Activated CD4-positive, CD25-positive, alpha-beta regulatory T cell treated with anti-CD3 and anti-CD28 coated beads, Interleukin-2, amount 50 U/mL, for 16 hours (primary cell): ENCODE results near the gene DEPDC1B.
"Not testable (repeated sequence)": the region's sequence is repeated elsewhere in the genome, so short reads cannot be mapped to it uniquely, and the experiment has no call there.

ENCODE experiments used
- DNase-seq: peaks from one replicate; pipeline ENCODE4 v3.0.0-alpha.2; 2020; ENCODE audit warnings: low read depth, low spot score

Gene DEPDC1B, protein sequence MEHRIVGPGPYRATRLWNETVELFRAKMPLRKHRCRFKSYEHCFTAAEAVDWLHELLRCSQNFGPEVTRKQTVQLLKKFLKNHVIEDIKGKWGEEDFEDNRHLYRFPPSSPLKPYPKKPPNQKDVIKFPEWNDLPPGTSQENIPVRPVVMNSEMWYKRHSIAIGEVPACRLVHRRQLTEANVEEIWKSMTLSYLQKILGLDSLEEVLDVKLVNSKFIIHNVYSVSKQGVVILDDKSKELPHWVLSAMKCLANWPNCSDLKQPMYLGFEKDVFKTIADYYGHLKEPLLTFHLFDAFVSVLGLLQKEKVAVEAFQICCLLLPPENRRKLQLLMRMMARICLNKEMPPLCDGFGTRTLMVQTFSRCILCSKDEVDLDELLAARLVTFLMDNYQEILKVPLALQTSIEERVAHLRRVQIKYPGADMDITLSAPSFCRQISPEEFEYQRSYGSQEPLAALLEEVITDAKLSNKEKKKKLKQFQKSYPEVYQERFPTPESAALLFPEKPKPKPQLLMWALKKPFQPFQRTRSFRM

DNA sequence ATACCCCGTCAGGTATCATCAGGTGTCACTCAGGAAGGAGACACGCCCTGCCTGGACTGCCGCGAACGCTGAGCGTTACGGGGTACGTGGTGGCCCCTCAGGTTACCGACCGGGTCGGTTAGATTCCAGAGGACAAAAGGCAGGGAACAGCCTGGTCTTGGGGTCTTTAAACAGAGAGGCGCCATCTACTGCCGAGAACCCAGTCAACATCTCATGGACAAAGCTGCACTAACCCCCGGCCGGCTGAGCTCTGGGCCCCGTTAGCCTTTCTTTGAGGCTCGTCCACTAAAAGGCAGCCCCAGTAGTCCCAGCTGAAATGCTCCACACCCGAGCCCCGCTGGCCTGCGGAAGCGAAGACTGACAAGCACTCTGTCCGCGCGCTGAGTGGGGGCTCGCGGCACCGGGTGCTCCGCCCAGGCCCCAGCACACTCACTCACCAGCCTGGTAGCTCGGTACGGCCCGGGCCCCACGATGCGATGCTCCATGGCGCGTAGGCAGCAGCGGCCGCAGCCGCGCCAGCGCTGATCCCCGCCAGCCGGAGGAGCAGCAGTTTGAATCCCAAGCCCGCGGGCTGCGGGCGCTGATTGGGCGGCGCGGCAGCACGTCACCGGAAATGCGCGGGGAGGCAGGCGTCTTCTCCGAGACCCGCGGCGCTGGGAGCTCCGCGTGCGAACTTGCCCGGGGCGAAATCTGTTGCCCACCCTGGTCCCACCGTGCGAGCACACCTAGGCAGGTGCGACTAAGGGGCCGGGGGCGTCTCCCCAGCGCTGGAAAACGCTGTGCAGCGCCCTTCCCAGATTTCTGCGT is at the start of gene DEPDC1B:
TSS of gene DEPDC1B (minus strand) at position 558 of the 807 bp plus-strand sequence. CDS start at position 485, 73 bp downstream.
- peak; percentile 74 for DNase-seq

DNA sequence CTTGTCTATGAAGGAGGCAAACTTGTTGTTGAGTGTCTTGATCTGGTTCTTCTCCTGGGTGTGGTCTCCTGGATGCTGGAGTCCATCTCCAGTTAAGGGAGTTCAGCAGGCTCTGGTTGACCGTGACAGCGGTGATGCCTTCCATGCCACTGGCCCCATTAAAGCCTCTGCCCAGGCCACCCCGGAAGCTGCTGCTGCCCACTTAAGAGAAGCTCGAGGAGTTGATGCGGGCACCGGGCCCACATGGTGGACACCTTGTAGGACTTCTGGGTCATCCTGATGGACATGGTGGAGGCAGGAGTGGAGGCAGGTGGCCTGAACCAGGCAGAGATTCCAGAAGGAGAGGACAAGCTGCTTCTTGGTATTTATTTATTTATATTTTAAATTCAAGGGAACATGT is 44.7 kb upstream of the DEPDC1B start:
- no peak for DNase-seq

DNA sequence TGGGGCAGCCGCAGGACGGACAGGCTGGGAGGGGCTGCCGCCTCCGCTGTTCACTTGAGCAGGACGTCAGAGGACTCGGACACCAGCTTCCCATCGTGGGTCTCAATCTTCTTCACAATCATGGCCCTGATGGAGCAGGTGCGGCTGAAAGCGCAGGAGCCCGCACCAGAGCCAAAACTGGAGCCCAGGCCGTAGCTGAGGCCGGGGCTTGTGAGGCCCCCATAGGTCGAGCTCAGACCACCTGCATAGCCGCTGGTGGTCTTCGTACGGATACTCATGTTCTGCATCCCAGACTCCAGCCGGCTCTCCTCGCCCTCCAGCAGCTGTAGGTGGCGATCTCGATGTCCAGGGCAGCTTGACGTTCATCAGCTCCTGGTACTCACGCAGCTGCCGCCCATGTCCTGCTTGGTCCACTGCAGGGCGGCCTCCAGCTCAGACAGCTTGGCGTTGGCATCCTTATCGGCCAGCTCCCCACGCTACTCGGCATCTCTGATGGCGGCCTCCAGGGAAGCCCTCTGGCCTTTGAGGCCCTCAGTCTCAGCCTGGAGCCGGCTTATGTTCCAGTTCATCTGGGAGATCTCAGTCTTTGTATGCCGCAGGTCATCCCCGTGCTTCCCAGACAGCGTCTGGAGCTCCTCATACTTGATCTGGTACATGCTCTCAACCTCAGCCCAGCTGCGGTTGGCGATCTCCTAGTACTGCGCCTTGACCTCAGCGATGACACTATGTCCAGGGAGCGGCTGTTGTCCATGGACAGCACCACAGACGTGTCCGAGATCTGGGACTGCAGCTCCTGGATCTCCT is 43.7 kb upstream of the DEPDC1B start:
- no peak for DNase-seq

DNA sequence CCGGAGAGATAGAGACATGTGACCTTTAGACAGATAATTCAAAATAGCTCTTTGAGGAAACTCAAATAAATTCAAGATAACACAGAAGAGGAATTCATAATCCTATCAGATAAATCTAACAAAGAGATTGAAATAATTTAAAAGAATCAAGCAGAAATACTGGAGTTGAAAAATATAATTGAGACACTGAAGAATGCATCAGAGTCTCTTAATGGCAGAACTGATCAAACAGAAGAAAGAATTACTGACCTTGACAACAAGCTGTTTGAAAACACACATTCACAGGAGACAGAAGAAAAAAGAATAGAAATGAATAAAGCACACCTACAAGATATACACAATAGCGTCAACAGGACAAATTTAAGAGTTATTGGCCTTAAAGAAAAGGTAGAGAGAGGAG is 40.4 kb upstream of the DEPDC1B start:
- DNase-seq = no peak

DNA sequence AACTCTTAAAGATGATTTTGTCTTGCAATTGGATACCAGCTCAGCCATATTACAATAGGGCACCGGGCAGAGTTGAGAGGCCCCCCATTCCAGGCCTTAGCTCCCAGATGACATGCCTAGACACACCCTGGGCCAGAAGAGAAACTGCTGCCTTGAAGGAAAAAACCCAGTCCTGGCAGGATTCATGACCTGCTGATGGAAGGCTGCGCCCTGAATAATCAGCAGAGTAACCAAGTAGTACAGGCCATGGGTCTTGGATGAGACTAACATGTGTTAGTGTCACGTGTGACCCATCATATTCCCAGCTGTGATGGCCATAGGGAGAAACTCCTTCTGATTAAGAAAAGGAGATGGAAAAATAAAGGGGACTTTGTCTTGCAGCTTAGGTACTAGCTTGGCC is 39.0 kb upstream of the DEPDC1B start:
- DNase-seq = no peak

DNA sequence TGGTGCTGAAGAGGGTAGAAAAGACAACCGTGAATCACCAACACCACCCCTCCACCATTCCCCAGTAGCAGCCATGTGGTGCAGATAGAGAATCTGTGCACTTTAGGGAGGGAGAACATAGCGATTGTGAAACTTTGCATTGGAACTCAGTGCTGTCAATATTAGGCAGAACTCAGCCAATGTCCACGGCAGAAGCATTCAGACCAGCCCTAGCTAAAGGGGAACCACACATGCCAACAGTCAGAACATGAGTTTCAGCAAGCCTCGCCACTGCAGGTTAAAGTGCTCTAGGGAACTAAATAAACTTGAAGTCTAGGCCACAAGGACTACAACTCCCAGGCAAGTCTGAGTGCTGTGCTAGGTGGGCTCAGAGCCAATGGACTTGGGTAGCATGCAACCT is 38.5 kb upstream of the DEPDC1B start:
- no peak for DNase-seq

DNA sequence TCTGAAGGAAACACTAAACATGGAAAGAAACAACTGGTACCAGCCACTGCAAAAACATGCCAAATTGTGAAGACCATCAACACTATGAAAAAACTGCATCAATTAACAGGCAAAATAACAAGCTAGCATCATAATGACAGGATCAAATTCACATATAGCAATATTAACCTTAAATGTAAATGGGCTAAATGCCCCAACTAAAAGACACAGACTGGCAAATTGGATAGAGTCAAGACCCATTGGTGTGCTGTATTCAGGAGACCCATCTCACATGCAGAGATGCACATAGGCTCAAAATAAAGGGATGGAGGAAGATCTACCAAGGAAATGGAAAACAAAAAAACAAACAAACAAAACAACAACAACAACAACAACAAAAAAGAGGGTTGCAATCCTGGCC is 30.9 kb upstream of the DEPDC1B start:
- DNase-seq = not testable (repeated sequence)

DNA sequence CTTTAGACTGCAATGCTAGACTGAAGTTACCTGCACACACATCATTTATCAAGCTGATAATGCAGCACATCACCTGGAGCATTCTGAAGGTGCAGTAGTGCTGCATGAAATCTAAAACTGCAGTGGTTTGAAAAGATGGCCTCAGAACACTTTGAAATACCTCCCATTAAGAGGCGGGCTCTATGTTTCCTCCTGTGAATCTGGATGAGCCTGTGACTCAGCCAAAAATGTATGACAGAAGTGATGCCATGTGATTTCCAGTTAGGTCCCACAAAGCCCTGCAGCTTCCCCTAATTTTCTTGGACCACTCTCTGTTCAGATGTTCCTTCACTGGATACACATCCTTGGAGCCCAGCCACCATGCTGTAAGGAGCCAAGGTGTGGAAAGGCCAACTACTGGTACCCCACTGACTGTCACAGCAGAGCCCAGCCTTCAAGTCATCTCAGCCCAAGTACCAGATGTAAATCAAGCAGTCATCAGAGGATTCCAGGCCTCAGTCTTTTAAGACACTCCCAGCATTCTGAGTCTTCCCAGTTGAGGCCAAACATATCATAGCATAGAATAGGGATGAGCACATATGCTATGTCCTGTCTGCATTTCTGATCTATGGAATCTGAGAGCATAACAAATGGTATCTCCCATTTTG is 27.2 kb upstream of the DEPDC1B start:
- DNase-seq = no peak

DNA sequence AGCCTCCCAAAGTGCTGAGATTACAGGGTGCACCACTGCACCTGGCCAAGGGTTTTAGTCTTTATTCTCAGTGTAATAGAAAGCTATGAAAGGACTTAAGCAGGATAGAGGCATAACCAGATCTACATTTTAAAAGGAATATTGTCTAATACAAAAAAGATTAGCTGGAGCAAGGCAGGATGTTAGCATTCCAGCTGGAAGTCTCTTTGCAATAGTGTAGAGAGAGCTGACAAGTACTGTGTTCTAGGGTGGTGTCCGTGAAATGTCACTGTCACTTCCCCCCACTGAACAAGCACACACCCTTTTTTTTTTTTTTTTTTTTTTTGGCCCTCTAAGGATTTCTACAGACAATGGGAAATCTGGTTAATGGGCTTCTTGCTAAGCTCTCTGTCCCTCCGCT is 24.2 kb upstream of the DEPDC1B start:
- no peak for DNase-seq

DNA sequence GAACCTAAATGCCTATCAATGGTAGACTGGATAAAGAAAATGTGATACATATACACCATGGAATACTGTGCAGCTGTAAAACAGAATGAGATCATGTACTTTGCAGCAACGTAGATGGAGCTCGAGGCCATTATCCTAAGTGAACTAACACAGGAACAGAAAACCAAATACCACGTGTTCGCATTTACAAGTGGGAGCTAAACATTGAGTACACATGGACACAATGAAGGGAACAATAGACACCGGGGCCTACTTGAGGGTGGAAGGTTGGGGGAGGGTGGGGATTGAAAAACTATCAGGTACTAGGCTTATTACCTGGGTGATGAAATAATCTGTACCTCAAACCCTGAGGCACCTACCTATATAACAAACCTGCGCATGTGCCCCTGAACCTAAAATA is 22.4 kb upstream of the DEPDC1B start:
- DNase-seq = no peak

DNA sequence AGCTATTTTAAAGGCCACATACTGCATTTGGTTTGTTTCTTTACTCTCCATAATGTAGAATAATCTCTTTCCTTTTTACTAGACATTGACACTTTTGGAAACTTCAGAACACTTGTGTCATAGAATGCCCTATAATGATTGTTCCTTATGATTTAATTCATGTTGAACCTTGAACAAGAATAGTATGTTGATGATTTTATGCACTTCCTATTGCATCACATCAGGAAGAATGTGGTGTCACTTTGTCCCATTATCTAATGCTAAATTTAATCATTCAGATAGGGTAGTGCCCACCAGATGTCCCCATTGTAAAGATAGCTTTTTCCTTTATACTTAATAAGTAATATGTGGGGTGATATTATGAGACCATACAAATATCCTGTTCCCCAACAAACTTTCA is 19.4 kb upstream of the DEPDC1B start:
- DNase-seq = no peak

DNA sequence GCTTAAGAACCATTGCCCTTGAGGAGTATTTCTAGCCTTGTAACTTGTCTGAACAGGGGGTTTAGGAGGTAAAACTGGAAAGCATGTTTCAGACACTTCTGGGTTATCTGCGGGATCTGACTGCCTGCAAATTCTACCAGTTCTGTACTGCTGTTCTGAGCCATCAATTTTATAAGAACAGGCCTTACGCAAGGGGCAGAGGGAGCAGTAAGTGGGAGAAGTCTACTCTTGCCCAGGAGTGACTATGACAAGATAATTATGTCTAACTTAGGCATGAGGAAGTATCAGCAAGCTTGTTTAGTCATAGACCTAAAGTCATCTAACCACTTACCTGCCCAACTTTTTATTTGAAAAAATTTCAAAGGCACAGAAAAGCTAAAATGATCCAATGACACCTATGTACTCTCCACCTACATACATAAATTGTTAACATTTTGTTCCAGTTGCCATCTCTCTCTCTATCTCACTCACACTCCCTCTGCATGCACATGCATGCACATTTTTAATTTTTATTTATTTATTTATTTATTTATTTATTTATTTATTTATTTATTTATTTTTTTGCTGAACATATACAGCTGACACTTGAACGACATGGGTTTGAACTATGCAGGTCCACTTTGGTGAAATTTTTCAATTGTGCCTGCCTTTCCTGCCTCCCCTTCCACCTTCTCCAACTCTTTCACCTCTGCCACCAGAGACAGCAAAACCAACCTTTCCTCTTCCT is 18.4 kb upstream of the DEPDC1B start:
- no peak for DNase-seq

DNA sequence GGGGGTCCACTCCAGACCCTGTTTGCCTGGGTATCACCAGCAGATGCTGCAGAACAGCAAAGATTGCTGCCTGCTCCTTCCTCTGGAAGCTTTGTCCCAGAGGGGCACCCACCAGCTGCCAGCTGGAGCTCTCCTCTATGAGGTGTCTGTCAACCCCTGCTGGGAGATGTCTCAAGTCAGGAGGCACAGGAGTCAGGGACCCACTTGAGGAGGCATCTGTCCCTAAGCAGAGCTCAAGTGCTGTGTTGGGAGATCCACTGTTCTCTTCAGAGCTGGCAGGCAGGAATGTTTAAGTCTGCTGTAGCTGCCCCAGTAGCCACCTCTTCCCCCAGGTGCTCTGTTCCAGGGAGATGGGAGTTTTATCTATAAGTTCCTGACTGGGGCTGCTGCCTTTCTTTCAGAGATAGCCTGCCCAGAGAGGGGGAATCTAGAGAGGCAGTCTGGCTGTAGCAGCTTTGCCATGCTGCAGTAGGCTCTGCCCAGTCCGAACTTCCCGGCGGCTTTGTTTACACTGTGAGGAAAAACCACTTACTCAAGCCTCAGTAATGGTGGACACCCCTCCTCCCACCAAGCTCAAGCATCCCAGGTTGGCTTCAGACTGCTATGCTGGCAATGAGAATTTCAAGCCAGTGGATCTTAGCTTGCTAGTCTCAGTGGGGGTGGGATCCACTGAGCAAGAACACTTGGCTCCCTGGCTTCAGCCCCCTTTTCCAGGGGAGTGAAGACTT is 15.4 kb upstream of the DEPDC1B start:
- DNase-seq = not testable (repeated sequence)

DNA sequence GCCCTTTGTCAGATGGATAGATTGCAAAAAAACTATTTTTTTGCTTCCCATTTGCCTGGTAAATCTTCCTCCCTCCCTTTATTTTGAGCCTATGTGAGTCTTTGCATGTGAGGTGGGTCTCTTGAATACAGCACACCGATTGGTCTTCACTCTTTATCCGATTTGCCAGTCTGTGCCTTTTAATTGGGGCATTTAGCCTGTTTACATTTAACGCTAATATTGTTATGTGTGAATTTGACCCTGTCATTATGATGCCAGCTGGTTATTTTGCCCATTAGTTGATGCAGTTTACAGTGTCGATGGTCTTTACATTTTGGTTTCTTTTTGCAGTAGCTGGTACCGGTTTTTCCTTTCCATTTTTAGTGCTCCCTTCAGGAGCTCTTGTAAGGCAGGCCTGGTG is 13.0 kb upstream of the DEPDC1B start:
- DNase-seq = no peak

DNA sequence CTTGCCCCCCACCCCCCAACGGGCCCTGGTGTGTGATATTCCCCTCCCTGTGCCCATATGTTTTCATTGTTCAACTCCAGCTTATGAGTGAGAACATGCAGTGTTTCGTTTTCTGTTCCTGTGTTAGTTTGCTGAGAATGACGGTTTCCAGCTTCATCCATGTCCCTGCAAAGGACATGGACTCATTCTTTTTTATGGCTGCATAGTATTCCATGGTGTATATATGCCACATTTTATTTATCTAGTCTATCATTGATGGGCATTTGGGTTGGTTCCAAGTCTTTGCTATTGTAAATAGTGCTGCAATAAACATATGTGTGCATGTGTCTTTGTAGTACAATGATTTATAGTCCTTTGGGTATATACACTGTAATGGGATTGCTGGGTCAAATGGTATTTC is 11.9 kb upstream of the DEPDC1B start:
- not testable (repeated sequence) for DNase-seq

DNA sequence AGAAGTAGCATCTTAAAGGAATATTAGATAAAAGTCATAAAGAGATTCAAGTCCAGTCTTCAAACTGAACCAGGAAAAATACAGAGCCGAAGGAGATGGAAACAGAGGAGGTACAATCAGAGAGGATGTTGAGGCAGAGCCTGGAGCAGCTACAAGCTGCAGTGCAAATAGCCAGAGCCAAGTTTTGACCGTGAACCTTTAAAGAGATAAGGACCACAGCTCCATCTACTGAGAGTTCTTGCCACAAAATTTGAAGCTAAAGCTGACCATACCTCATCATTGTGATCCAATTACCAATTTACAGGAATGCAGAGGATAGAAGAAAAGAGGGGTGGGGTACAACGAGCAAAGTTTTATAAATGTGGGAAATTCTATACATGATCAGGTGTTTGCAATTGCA is 10.4 kb upstream of the DEPDC1B start:
- DNase-seq = no peak

DNA sequence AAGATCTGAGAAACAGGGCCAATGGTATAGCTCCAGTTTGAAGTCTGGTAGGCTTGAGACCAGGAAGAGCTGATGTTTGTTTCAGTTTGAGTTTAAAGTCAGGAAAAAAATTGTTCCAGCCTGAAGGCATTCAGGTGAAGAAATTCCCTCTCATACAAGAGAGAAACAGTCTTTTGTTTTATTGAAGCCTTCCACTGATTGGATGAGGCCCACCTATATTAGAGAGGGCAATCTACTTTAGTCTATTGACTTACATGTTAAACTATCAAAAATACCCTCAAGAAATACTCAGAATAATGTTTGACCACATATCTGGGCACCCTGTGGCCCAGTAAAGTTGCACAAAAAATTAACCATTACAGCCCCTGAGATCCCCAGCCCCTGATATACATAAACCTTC is 5.2 kb upstream of the DEPDC1B start:
- DNase-seq = no peak

DNA sequence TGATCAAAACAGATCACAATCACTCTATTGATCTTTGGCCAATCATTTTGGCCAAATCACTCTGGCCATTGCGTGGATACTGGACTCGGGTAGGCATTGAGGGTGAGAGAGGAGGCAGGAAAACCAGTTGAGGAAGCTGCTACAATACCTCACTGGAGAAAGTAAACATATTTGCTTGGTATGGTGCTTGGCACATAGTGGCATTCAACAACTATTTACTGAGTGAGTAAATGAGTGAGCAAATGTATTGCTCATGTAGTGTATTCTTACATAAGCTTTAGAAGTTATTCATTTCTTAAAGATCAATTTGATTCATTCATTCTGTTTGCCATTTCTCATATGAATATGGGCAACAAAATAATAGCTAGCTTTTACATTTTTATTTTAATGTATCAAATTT is 4.0 kb upstream of the DEPDC1B start:
- no peak for DNase-seq

DNA sequence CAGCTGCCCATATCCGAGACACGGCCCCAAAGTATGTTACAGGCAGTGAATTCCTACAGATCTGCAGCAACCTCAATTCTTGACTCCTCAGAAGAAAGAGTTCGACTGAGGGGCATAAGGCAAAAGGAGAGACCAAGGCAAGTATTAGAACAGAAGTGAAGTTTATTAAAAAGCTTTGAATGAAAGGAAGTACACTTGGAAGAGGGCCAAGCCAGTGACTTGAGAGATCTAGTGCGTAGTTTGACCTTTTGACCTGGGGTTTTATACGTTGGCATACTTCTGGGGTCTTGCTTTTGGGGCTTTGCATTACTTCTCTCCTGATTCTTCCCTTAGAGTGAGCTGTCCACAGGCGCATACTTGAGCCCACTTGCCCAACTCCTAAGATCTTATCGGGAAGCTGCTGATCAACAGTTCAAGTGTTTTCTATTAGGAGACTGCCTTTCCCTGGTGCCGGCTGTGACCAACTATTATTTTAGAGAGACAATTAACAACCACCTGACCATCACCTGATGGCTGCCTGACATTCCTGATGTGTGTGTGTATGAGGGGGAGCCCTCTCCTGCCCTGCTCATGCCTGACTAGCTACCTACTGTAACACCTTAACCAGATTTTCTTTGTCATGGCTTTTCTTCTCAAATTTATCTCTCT is 1.5 kb upstream of the DEPDC1B start:
- DNase-seq = no peak

DNA sequence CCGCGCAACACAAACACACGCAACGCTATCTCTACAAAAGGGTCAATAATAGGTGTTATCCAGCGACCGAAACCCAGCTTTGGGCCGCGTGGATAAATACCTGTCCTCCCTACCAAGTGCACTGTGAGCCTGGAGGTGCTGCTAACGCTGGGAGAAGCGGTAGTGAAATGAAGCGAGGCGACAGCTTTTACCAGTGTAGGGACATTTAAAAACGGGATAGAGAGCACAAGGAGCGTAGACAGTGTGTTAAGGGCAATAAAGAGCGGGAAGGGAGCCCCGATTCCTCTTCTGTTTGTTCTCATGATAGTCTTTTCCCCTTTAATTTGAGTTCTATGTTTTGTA is 421 bp upstream of the DEPDC1B start:
- DNase-seq = no peak
